Myocyte (in vitro differentiated cells): ENCODE data around the gene TLK2. TPM values are rescaled to one million over a fixed set of nuclear protein-coding genes. Genes with fewer than 3 reads are reported as not detected.
"Not testable (repeated sequence)": the region's sequence is repeated elsewhere in the genome, so short reads cannot be mapped to it uniquely, and the experiment has no call there.

Experiments used
- DNase-seq: peaks from one replicate; pipeline ENCODE4 v3.0.0-alpha.2; 2012; ENCODE audit warnings: low read depth
- total RNA-seq: library from RNA; depleted of rRNA; stranded (reverse); fragments of >200 nt; gene quantifications from 2 replicates; pipeline ENCODE4 v1.2.3, GENCODE V29; 2014

The TLK2 gene
- total RNA-seq, 1 donor from 2014 or later: 71.1 TPM

DNA sequence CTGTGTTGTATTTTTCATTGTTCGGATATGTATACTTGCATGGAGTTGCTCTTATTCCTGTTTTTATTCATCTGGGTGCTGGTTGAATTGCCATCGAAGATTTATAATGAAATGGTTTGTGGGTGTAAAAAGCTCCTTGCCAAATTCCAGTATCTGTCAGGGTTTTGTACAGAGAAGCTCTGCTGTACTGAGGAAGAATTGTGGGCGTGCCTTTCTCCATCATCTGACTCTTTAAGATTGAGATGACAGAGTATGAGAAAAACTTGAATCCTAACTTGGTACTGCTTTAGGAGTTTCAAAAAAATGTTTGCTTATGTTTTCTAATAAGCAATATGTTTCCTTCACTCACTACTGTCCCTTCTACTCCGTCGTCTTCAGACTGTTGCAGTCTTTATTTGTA is 78.9 kb downstream of the TLK2 start:
- DNase-seq: not testable (repeated sequence)

DNA sequence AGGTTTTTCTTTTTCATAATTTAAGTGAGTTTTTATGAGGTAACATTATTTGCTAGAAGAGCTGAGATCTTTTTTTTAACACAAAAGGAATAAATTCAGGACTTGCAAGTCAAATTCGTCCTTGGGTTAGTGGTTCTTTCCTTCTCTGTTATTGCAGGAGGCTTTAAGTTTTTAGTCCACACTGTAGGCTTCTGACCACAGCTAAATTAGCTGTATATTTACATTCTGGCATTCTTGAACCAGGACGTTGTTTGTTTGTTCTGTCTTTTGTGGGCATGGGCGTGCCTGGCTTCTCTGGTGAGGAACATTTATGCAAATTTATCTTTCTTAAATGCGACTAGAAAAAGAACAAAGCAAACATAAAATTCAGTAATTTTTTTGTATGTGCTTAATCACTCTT is 80.3 kb downstream of the TLK2 start:
- DNase-seq: not testable (repeated sequence)

DNA sequence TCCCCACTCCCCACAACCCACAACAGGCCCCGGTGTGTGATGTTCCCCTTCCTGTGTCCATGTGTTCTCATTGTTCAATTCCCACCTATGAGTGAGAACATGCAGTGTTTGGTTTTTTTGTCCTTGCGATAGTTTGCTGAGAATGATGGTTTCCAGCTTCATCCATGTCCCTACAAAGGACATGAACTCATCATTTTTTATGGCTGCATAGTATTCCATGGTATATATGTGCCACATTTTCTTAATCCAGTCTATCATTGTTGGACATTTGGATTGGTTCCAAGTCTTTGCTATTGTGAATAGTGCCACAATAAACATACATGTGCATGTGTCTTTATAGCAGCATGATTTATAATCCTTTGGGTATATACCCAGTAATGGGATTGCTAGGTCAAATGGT is 82.3 kb downstream of the TLK2 start:
- not testable (repeated sequence) for DNase-seq

DNA sequence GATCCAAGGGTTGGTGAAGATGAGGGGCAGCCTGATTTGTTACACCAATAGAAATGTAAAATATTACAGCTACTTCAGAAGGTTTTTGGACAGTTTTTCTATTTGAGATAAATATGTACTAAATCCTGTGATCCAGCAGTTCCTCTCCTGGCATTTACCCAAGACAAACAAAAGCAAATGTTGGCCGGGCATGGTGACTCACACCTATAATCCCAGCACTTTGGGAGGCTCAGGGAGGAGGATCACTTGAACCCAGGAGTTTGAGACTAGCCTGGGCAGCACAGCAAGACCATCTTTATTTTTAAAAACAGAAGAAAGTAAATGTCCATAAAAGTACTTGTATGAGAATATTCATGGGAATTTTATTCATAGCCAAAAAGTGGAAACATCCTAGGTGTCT is 84.0 kb downstream of the TLK2 start:
- peak; percentile 50 for DNase-seq

DNA sequence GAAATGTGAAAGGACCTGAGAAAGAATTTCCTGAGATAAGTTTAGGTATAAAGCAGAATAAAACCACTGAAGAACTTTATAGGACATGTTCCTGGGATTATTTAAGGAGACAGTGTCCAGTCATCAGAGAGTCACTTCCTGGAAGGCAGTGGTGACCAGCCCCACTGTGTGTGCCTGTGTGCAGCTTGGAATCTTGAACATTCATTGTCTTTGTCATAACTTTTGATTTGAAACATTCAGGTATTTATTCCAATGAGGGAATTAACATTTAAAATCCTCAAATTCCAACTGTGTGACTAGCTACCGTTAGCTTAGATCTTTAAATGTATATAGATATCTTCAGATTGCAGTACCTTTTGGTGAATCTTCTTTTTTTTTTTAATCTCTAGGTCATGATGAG is 87.2 kb downstream of the TLK2 start:
- no peak for DNase-seq

DNA sequence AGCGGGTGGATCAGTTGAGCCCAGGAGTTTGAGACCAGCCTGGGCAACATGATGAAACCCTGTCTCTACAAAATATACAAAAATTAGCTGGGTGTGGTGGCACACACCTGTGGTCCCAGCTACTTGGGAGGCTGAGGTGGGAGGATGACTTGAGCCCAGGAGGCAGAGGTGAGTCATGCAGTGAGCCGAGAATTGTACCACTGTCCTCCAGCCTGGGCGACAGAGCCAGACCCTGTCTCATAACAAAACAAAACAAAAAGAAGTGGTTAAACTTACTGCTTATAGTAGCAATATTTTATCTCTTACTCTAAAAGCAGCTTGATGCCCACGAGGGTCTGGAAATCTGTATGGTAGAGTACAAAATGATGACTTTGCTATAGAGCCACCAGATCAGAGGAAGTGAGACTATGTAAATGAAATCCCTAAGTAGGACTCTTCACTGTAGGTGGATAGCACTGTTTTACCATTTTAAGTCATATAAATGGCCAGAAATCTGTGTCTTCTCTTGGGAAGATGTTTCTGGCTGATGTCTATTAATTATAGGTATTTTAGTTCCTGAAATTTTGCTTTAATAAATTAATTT is 88.5 kb downstream of the TLK2 start:
- no peak for DNase-seq

DNA sequence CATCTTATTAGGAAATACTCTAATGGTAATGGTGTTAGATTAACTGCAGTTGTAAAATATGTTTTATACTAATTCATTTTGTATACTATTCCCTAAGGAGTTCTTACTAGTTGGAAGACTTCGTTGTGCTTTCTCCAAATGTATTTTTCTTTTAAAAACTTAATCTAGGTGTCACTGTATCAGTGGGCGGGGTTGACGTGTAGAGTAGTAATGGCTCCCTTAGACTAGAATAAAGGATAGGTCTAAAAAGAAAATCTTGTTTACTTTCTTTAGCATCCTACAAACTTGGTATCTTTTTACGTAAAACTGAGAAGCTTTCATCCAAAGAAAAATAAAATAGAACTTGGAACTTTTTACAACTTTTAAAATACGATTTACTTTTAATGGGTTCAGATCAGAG is 93.9 kb downstream of the TLK2 start:
- DNase-seq: peak; percentile 31

DNA sequence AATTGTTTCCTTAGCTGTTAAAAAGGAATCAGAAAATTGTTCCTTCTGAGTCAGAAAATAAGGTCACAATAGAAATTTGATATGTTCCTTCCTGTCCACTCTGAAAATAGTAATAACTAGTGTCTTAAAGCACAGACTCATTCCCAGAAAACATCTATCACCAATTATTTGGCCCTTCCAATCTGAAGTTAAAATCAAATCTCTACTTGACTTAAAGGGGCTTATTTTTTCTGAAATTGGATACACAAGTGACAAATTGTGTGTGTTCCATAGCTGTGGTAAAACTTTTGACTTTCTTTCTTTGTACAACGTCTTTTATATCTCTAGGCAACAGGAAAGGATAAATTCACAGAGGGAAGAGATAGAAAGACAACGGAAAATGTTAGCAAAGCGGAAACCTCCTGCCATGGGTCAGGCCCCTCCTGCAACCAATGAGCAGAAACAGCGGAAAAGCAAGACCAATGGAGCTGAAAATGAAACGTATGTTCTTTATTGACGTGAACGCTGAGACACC is 94.3 kb downstream of the TLK2 start:
- DNase-seq: no peak

DNA sequence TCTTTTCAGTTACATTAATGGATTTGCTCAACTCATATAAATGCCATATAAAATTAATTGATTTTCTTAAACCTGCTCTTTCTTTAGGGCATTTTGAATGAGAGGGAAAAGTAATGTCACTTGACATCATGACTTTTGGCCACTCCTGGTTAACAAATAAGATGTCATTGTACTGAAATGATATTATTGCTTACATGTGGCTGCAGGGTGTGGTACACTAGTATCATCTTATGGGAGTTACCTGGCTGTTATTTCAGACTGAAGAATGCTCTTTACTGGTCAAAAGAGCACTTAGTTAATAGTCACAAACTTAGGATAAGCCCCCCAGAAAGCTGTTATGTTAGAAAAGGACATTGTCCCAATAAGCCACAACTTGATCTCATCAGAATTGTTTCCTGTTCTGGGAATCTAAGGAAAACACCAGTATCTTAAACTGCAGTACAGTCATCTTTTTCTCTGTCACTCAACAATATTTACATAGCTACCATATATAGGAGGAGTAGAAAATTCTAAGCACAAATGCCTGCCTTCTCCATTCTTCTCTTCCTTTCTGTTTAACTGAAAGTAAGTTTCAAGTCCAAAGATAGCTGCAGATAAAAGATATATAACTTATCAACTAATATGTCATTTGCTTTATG is 95.0 kb downstream of the TLK2 start:
- no peak for DNase-seq

DNA sequence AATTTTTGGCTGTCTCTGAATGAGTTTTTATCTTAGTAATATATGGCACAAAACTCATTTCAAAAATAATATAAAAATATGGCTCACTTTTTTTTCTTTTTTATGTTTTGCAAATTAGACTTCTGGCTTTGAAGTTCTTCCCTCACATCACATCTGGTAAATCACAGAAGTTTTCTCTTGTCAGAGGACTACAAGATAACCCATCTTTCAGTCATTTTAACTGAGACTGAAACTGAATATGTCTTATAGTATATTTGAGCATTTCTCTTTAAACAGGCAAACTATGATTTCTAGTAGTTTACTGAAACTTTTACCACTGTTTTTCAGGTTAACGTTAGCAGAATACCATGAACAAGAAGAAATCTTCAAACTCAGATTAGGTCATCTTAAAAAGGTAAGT is 97.8 kb downstream of the TLK2 start:
- DNase-seq: no peak

DNA sequence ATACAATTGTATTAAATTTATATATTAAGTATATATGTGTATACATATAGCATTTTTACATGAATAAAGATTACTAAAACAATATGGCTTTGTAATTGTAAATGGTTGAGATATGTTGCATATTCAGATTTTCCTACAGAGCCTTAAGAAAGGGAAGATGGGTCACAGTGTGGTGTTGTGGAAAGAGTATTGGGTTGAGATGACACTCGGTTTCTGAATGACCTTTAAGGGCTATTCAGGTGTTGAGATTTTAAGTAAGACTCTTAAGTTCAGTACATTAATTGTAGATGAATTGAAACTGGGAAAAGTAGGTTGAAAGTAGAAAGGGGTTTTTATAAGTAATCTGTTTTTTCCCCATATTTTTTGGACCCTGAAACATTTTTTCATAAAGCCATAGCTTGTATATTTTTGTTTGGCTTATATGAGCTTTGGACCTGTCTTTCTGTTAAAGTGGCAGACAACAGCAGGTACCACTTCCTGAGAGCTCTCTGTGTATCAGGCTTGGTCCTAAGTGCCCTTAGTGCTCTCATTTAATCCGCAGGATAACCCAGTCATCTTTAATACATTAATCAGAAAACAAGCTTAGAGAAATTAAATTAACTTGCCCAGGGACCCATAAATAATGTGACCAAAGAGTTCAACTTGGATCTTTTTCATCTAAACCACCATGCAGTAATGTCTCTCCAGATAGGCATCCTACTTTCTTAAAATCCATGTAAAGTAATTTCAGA is 100.3 kb downstream of the TLK2 start:
- no peak for DNase-seq

DNA sequence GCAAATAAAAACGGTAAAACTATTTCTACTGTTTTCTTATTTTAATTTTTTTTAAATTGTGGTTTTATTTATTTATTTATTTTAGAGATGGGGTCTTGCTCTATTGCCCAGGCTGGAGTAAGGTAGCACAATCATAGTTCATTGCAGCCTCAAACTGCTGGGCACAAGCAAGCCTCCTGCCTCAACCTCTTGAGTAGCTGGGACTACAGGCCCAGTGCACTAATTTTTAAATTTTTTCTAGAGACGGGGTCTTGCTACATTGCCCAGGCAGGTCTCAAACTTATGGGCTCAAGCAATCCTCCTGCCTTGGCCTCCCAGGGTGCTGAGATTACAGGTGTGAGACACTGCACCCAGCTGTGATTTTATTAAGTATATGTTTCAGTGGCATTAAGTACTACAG is 102.3 kb downstream of the TLK2 start:
- DNase-seq: no peak

DNA sequence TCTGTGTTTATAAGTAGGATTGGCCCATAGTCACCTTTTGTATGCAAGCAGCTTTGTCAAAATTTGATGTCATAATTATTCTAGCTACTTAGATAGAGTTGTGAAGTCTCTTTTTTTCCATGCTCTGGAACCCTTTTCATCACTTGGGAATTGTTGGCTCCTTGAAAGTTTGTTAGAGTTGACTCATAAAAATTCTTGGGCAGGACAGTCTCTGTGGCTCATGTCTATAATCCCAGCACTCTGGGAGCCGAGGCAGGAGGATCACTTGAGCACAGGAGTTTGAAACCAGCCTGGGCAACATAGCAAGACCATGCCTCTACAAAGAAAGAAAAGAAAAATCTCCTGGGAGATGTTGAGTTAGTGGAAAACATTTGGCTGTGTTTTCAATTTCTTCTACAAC is 103.1 kb downstream of the TLK2 start:
- peak; percentile 14 for DNase-seq

DNA sequence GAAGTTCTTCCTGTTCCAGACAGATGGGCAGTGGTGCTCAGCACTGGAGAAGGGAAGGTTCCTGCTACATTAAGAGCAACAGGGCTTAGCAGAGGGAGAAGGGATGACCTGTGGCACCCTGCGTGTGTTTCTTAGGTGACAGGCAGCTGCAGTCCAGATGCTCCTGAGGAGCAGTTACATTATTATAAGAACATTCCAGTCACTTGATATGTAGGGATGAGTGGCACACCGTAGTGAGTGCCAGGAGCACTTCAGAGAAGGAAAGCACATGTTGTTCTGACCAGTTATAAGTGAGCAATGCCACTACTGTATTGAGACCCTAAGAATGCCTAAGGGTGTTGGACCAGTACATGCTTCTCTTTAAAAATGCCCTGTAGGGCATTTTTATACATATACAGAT is 108.9 kb downstream of the TLK2 start:
- DNase-seq: peak; percentile 12

DNA sequence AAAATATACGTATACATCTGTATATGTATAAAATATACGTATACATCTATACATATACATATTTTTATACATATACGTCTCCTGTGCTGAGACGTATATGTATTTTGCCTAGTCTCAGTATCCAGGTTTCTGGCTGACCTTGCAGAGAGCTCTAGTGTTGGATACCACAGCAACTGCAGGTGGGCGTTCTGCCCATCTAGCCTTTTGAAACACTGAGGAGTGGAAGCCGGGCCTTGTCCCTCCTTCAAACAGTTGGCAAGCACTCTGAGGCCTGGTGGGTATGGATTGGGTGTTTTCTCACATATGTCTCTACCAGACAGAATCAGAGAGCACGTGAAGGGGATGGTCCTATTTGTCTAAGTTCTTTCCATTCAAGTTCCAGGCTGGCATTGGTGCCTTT is 109.5 kb downstream of the TLK2 start:
- no peak for DNase-seq

DNA sequence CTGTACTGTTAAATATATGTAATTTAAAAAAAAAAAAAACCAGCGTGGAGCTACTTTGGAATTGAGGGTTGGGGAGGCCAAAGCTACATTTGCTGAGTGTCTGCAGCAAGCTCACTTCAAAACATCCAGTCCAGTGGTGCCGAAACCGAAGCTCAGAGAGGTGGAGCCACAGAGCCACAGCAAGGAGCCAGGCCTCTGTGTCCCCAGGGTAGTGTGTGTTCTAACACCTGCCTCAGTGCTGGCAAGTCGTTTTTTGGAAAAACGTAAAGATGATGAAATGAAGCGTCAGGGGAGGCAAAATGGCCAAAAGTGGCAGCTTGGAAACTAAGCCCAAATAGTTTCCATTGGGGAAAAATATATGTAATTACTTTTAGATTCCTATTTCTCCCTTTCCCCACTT is 112.7 kb downstream of the TLK2 start:
- no peak for DNase-seq

DNA sequence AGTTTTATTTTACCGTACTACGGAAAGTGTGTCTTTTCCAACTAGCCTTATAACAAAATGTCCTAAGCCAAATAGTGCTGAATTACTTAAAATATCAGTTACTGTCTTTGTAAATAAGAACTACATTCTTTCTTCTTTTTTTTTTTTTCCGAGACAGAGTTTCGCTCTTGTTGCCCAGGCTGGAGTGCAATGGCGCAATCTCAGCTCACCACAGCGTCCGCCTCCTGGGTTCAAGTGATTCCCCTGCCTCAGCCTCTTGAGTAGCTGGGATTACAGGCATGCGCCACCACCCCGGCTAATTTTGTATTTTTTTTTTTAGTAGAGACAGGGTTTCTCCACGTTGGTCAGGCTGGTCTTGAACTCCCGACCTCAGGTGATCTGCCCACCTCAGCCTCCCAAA is 113.2 kb downstream of the TLK2 start:
- not testable (repeated sequence) for DNase-seq

DNA sequence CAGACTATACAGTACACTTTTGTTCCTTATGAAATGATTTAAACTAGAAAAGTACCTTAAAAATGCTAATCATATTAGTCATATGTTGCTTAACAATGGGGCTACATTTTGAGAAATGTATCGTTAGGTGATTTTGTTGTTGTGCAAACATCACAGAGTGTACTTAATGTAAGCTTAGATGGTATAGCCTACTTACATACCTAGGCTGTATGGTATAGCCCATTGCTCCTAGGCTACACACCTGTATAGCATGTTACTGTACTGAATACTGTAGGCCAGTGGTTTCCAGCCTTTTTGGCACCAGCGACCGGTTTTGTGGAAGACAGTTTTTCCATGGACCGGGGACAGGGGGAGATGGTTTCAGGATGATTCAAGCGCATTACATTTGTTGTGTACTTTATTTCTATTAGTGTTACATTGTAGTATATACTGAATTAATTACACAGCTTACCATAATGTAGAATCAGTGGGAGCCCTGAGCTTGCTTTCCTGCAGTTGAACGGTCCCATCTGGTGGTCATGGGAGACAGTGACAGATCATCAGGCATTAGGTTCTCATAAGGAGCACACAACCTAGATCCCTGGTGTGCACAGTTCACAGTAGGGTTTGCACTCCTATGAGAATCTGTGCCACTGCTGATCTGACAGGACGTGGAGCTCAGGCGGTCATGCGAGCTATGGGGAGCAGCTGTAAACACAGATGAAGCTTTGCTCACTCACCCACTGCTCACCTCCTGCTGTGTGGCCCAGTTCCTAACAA is 113.9 kb downstream of the TLK2 start:
- DNase-seq: peak; percentile 38

DNA sequence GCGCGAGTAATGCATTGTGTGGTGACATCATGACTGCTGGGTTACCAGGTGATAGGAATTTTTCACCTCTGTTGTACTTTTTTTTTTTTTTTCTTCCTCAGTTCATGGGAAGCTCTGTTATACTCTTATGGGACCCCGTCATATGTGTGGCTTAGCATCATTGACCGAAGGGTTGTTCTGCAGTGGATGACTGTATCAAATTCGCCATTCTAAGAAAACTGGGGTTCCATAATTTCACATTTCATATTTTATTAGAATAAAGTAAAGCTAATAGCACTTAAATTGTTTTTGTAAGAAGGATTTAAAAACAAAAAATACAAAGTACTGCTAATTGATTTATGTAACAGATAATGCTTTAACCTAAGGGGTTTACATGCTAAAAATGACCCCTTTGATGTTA is 116.9 kb downstream of the TLK2 start:
- no peak for DNase-seq

DNA sequence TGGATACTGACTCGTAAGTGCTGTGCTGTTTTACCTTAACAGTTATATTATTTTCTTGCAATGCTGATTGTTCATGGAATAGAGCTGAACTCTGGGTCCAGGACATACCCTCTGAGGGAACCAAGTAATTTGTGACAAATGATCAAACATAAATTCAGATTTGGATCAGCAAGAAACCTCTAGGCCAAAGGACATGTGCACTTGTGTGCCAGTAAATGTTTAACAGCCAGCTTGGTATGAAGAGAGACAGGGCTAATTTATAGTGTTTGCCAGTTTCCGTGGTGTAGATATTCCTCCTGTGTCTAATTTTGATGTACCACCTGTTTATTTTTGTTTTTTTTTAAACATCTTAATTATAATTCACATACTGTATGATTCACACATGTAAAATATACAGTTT is 118.0 kb downstream of the TLK2 start:
- DNase-seq: no peak

DNA sequence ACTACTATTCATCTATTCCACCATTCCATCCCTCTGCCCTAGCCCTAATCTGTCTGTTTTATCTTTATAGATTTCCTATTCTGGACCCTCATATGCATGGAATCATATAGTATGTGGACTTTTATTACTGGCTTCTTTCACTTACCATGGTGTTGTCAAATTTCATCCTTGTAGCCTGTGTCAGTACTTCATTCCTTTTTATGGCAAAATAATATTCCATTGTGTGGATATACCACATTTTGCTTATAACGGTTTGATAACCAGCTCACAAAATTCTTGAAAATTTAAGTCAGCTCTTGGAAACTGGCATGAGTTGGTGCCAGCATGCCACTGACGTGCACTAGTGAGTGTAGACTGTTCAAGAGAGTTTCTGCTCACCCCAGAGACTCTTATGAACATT is 118.5 kb downstream of the TLK2 start:
- no peak for DNase-seq

DNA sequence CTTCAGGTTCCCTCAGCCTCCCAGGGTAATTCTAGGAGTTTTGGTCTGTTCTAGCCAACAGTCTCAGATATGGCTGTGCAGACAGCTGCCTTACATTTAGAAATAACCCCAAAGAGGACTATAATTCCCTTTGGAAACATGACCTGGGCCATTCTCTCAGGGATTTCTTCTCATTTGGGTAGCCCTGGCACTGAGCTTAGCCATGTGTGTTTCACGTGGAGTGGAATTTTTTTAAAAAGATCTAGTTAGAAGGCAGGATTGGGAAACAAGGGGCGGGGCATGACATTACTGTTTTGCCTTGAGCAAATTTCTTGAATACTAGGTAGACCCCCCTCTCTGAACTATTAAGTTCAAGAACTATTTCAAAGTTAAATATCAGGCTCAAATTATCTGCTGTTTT is 119.3 kb downstream of the TLK2 start:
- DNase-seq: peak; percentile 71
